K562 (cell line): Measurements from ENCODE around the gene MVP. TPM values are rescaled to one million over a fixed set of nuclear protein-coding genes. Genes with fewer than 3 reads are reported as not detected.

Experiments
- ATF3 ChIP-seq, 2 experiments: fragments of 450-650 bp in 1 of 2; sonication (generic) in 1 of 2; formaldehyde crosslinking in 1 of 2; IDR thresholded peaks in 1 of 2; conservative IDR thresholded peaks in 1 of 2; 2 replicates each; pipeline versions ENCODE4 v1.6.1 to v1.8.1; 2016 to 2023; ENCODE audit warnings: mild to moderate bottlenecking in 2 of 2, moderate library complexity in 2 of 2, inconsistent platforms in 1 of 2, missing genetic modification reagents in 1 of 2
- CBFB ChIP-seq: sonication (generic); formaldehyde crosslinking; IDR thresholded peaks from 2 replicates; pipeline ENCODE4 v1.4.0; 2020; ENCODE audit warnings: mild to moderate bottlenecking, missing genetic modification reagents
- CREB3 ChIP-seq: fragments of 450-650 bp; conservative IDR thresholded peaks from 2 replicates; pipeline ENCODE4 v1.6.1; 2016; ENCODE audit warnings: missing genetic modification characterization, low read depth, mild to moderate bottlenecking, missing compliant biosample characterization, moderate library complexity
- ETV5 ChIP-seq: sonication (generic); formaldehyde crosslinking; IDR thresholded peaks from 2 replicates; pipeline ENCODE4 v1.4.0; 2020; ENCODE audit warnings: low read depth, mild to moderate bottlenecking, missing genetic modification reagents
- FOXA1 ChIP-seq: fragments of 450-650 bp; IDR thresholded peaks from 2 replicates; pipeline ENCODE4 v1.6.1; 2016; ENCODE audit warnings: mild to moderate bottlenecking, borderline replicate concordance
- HDAC8 ChIP-seq: fragments of 450-650 bp; IDR thresholded peaks from 2 replicates; pipeline ENCODE4 v1.6.1; 2016; ENCODE audit warnings: mild to moderate bottlenecking, missing genetic modification characterization, moderate library complexity, missing compliant biosample characterization
- HDGF ChIP-seq: fragments of 450-650 bp; IDR thresholded peaks from 2 replicates; pipeline ENCODE4 v1.6.1; 2016
- HNRNPH1 ChIP-seq: fragments of 200-400 bp; formaldehyde crosslinking; optimal IDR thresholded peaks from 2 replicates; pipeline ENCODE3; 2017; ENCODE audit warnings: low read depth, mild to moderate bottlenecking, low read length, moderate library complexity
- HSF4 ChIP-seq: fragments of 250-450 bp; sonication (Bioruptor Pico); IDR thresholded peaks from 2 replicates; pipeline ENCODE4 v2.1.2; 2022; ENCODE audit warnings: mild to moderate bottlenecking, moderate library complexity, borderline replicate concordance
- KAT7 ChIP-seq: sonication (generic); formaldehyde crosslinking; IDR thresholded peaks from 2 replicates; pipeline ENCODE4 v1.8.0; 2022; ENCODE audit warnings: missing genetic modification reagents, mild to moderate bottlenecking, borderline replicate concordance
- MXI1 ChIP-seq: IDR thresholded peaks from 2 replicates; pipeline ENCODE4 v1.6.1; 2011; ENCODE audit warnings: low read depth, mild to moderate bottlenecking, improper control_type of control experiment, low read length
- MYC ChIP-seq, 2 experiments: fragments of 250-450 bp in 1 of 2; sonication (Bioruptor Pico) in 1 of 2; IDR thresholded peaks; 2 replicates each; pipeline versions ENCODE4 v1.5.1 to v1.6.1; 2012 to 2021; ENCODE audit warnings: low read depth in 2 of 2, borderline replicate concordance in 1 of 2, improper control_type of control experiment in 1 of 2, low read length in 1 of 2, mild to moderate bottlenecking in 1 of 2, moderate library complexity in 1 of 2
- NCOA4 ChIP-seq: fragments of 450-650 bp; IDR thresholded peaks from 2 replicates; pipeline ENCODE4 v1.6.1; 2018; ENCODE audit warnings: mild to moderate bottlenecking; ENCODE audit not compliant: partially characterized antibody
- NFE2L1 ChIP-seq: fragments of 450-650 bp; IDR thresholded peaks from 2 replicates; pipeline ENCODE4 v1.6.1; 2016; ENCODE audit warnings: missing genetic modification characterization, low read depth, mild to moderate bottlenecking, missing compliant biosample characterization, moderate library complexity, borderline replicate concordance
- SIRT6 ChIP-seq: IDR thresholded peaks from one replicate; pipeline ENCODE4 v1.6.1; 2012; ENCODE audit warnings: low read depth, mild to moderate bottlenecking, control low read depth, inconsistent platforms, low read length, moderate library complexity
- SNAPC5 ChIP-seq: fragments of 250-450 bp; sonication (Bioruptor Pico); IDR thresholded peaks from 2 replicates; pipeline ENCODE4 v1.8.0; 2021; ENCODE audit warnings: moderate library complexity, mild to moderate bottlenecking, inconsistent platforms
- ZNF212 ChIP-seq: fragments of 450-650 bp; formaldehyde crosslinking; IDR thresholded peaks from 2 replicates; pipeline ENCODE4 v1.4.0; 2020; ENCODE audit warnings: mild to moderate bottlenecking
- polyA plus RNA-seq, 8 experiments: library from polyadenylated mRNA; depleted of rRNA in 4 of 8; stranded (reverse) in 5 of 8; unstranded in 3 of 8; fragments of >200 nt; fragmentation: Nextera tagmentation in 2 of 8; fragmentation: Illumina TruSeq in 1 of 8; extraction: Ambion mirVana in 2 of 8; extraction: Trizol in 1 of 8; gene quantifications; 2 replicates each; pipeline versions ENCODE4 v1.2.1 to v1.2.3, GENCODE V29; 2011 to 2014; ENCODE audit warnings: inconsistent platforms in 1 of 8, missing spikeins in 1 of 8
- total RNA-seq, 7 experiments: library from RNA; depleted of rRNA in 6 of 7; stranded (reverse); fragments of >200 nt in 6 of 7; fragmentation: Illumina TruSeq in 2 of 7; extraction: Trizol in 2 of 7; gene quantifications; 2 replicates each; pipeline versions ENCODE4 v1.2.1 to v1.2.3, GENCODE V29; 2011 to 2021; ENCODE audit warnings: low replicate concordance in 1 of 7
- TF ChIP-seq, protein P1 (sequence below), 2 experiments: fragments of 450-650 bp; conservative IDR thresholded peaks; 2 replicates each; pipeline ENCODE4 v1.6.1; 2017; ENCODE audit warnings: mild to moderate bottlenecking in 2 of 2, moderate library complexity in 2 of 2
- TF ChIP-seq, protein P2 (sequence below): fragments of 250-450 bp; sonication (Bioruptor Pico); IDR thresholded peaks from 2 replicates; pipeline ENCODE4 v1.5.1; 2021; ENCODE audit warnings: mild to moderate bottlenecking
- TF ChIP-seq, protein P3 (sequence below): fragments of 250-450 bp; sonication (Bioruptor Pico); IDR thresholded peaks from 2 replicates; pipeline ENCODE4 v1.4.0; 2020; ENCODE audit warnings: mild to moderate bottlenecking, moderate library complexity

MVP gene
- total and polyA plus RNA-seq, 9 of the 15 experiments (the other 6 are each of a cell fraction or from before 2014, with no cell fraction given): 0.39 to 1.9 (median 0.76) TPM; not detected in 2

DNA sequence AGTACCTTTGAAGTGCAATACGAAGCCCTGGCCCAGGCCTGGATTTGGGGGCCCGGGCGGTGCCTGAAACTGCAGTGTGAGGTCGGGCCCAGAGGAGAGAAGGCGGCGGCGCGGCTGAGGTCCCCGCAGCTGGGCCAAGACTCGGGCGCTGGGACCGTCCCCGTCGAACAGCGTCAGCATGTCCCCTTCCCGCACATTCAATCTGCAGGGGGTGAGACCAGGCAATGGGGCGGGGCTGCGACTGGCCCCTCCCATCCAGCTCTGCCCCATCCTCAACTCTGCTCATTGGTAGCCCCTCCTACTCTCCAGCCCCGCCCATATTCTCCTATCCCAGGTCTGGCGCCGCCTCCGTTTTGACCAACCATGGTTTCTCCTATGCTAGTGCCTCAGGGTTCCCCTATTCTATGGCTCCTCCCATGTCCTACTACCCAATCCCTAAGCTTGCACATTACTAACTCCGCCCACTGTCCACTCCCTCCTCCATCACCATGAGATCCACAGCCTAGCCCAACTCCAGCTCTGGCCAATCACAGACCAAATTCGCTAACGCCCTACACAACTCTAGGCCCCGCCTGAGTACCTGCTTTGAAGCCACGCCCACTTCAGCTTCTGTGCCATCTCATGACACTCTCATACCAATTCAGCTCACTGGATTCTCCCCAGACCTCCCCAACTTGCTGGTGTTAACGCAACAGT is 57.2 kb downstream of the MVP start (continued):
- no peak for TF ChIP-seq CREB3 (tag)
- no peak for TF ChIP-seq CBFB (CRISPR knock-in tag)
- no peak for TF ChIP-seq FOXA1
- no peak for TF ChIP-seq HDAC8 (tag)
- TF ChIP-seq HNRNPH1: no peak
- TF ChIP-seq HDGF: peak; percentile 99
- TF ChIP-seq ZNF212: no peak
- TF ChIP-seq, protein P1, sequence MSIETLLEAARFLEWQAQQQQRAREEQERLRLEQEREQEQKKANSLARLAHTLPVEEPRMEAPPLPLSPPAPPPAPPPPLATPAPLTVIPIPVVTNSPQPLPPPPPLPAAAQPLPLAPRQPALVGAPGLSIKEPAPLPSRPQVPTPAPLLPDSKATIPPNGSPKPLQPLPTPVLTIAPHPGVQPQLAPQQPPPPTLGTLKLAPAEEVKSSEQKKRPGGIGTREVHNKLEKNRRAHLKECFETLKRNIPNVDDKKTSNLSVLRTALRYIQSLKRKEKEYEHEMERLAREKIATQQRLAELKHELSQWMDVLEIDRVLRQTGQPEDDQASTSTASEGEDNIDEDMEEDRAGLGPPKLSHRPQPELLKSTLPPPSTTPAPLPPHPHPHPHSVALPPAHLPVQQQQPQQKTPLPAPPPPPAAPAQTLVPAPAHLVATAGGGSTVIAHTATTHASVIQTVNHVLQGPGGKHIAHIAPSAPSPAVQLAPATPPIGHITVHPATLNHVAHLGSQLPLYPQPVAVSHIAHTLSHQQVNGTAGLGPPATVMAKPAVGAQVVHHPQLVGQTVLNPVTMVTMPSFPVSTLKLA (conservative IDR thresholded peaks at IDR 0.05): no peak
- TF ChIP-seq, protein P2, sequence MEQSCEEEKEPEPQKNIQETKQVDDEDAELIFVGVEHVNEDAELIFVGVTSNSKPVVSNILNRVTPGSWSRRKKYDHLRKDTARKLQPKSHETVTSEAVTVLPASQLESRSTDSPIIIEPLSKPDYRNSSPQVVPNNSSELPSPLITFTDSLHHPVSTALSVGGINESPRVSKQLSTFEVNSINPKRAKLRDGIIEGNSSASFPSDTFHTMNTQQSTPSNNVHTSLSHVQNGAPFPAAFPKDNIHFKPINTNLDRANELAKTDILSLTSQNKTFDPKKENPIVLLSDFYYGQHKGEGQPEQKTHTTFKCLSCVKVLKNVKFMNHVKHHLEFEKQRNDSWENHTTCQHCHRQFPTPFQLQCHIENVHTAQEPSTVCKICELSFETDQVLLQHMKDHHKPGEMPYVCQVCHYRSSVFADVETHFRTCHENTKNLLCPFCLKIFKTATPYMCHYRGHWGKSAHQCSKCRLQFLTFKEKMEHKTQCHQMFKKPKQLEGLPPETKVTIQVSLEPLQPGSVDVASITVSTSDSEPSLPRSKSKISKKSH (CRISPR knock-in tag): no peak
- TF ChIP-seq NCOA4: no peak
- TF ChIP-seq MYC (IDR thresholded peaks at IDR 0.05; ENCODE audit: low read depth, low read length): no peak
- TF ChIP-seq MYC (CRISPR knock-in tag; IDR thresholded peaks at IDR 0.05; ENCODE audit: borderline replicate concordance, low read depth): no peak
- TF ChIP-seq HSF4 (CRISPR knock-in tag): no peak
- TF ChIP-seq ETV5 (CRISPR knock-in tag): no peak
- TF ChIP-seq KAT7 (CRISPR knock-in tag): no peak
- no peak for TF ChIP-seq ATF3 (IDR thresholded peaks at IDR 0.05)
- no peak for TF ChIP-seq ATF3 (CRISPR knock-in tag; conservative IDR thresholded peaks at IDR 0.05)
- TF ChIP-seq, protein P3, sequence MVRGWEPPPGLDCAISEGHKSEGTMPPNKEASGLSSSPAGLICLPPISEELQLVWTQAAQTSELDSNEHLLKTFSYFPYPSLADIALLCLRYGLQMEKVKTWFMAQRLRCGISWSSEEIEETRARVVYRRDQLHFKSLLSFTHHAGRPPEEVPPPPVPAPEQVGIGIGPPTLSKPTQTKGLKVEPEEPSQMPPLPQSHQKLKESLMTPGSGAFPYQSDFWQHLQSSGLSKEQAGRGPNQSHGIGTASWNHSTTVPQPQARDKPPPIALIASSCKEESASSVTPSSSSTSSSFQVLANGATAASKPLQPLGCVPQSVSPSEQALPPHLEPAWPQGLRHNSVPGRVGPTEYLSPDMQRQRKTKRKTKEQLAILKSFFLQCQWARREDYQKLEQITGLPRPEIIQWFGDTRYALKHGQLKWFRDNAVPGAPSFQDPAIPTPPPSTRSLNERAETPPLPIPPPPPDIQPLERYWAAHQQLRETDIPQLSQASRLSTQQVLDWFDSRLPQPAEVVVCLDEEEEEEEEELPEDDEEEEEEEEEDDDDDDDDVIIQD: no peak
- TF ChIP-seq SIRT6: no peak
- TF ChIP-seq NFE2L1: no peak
- TF ChIP-seq MXI1: no peak
- no peak for TF ChIP-seq SNAPC5
